ENCODE measurements around the gene FBXW9.
A peak's percentile ranks its signal among the peaks of the same experiment; 100 is the strongest.

Gene FBXW9

GRCh38 chr19:12639901-12640613 lies 56.4 kb downstream of the FBXW9 start:
- peak; percentile 87 for DNase-seq (ENCODE audit: low read depth)
- TF ChIP-seq MAX (IDR thresholded peaks at IDR 0.05; ENCODE audit: low read depth, low read length): peak; percentile 83
- peak; percentile 81 for TF ChIP-seq CTCF (IDR thresholded peaks at IDR 0.05; ENCODE audit: low read depth, low read length)
- TF ChIP-seq MYC (IDR thresholded peaks at IDR 0.05; ENCODE audit: low read depth, low read length): peak; percentile 92
- TF ChIP-seq POLR2A (IDR thresholded peaks at IDR 0.05; ENCODE audit: extremely low read depth, insufficient read length): no peak
- no peak overlapping the region for H3K4me3 ChIP-seq (ENCODE audit: low read depth, low read length)
